GM23338 (cell line): Measurements from ENCODE around the gene SV2A. TPM values are rescaled to one million over a fixed set of nuclear protein-coding genes. Genes with fewer than 3 reads are reported as not detected.
A peak's percentile ranks its signal among the peaks of the same experiment; 100 is the strongest.

Experiments
- ATAC-seq: fragments of 200-7000 bp; cut with Tn5 transposase; 3 replicates; pipeline ENCODE4 v1.9.1; 2020
- DNase-seq: peaks from one replicate; pipeline ENCODE4 v3.0.0-alpha.2; 2015; ENCODE audit warnings: low spot score
- H2AFZ ChIP-seq: fragments of 200-600 bp; sonication (generic); 2 replicates; pipeline ENCODE4 v1.8.0; 2016; ENCODE audit warnings: antibody characterized with exemption, mild to moderate bottlenecking, moderate library complexity
- H3F3A ChIP-seq: fragments of 200-600 bp; sonication (generic); replicated peaks from 2 replicates; pipeline ENCODE4 v1.8.0; 2017; ENCODE audit warnings: antibody characterized with exemption, mixed run types, low read depth
- H3K27ac ChIP-seq: fragments of 200-600 bp; sonication (generic); 2 replicates; pipeline ENCODE4 v1.6.1; 2016; ENCODE audit warnings: low read depth
- H3K27me3 ChIP-seq: fragments of 200-600 bp; sonication (generic); 2 replicates; pipeline ENCODE4 v1.8.0; 2016; ENCODE audit warnings: mild to moderate bottlenecking, mixed run types, moderate library complexity; ENCODE audit not compliant: insufficient read depth
- H3K36me3 ChIP-seq: fragments of 200-600 bp; sonication (generic); 2 replicates; pipeline ENCODE4 v1.8.0; 2016; ENCODE audit warnings: mild to moderate bottlenecking; ENCODE audit not compliant: insufficient read depth
- H3K4me1 ChIP-seq: fragments of 200-600 bp; sonication (generic); 2 replicates; pipeline ENCODE4 v1.8.0; 2016; ENCODE audit warnings: mild to moderate bottlenecking, moderate library complexity; ENCODE audit not compliant: insufficient read depth
- H3K4me2 ChIP-seq: fragments of 200-600 bp; sonication (generic); 2 replicates; pipeline ENCODE4 v1.7.1; 2017; ENCODE audit warnings: mixed run types
- H3K4me3 ChIP-seq: fragments of 200-600 bp; sonication (generic); 2 replicates; pipeline ENCODE4 v1.6.1; 2016; ENCODE audit warnings: mixed run types
- H3K79me2 ChIP-seq: fragments of 200-600 bp; sonication (generic); replicated peaks from 2 replicates; pipeline ENCODE4 v1.8.0; 2017; ENCODE audit warnings: mild to moderate bottlenecking; ENCODE audit not compliant: insufficient read depth
- H3K9me2 ChIP-seq: fragments of 200-600 bp; sonication (generic); 2 replicates; pipeline ENCODE4 v1.8.0; 2017; ENCODE audit not compliant: insufficient read depth
- H4K20me1 ChIP-seq: fragments of 200-600 bp; sonication (generic); replicated peaks from 2 replicates; pipeline ENCODE4 v1.8.0; 2017; ENCODE audit warnings: mild to moderate bottlenecking; ENCODE audit not compliant: insufficient read depth
- H3K27ac Mint-ChIP-seq: 2 replicates; pipeline ENCODE4 v1.8.0; 2020; ENCODE audit warnings: inconsistent platforms, mild to moderate bottlenecking, moderate library complexity, mixed read lengths
- H3K27me3 Mint-ChIP-seq: 3 replicates; pipeline ENCODE4 v1.8.0; 2022; ENCODE audit warnings: low read depth, mild to moderate bottlenecking, moderate library complexity, mixed read lengths, inconsistent platforms; ENCODE audit not compliant: insufficient read depth, poor library complexity
- H3K36me3 Mint-ChIP-seq: 3 replicates; pipeline ENCODE4 v1.8.0; 2021; ENCODE audit warnings: low read depth, mild to moderate bottlenecking, inconsistent platforms, moderate library complexity, mixed read lengths
- H3K4me1 Mint-ChIP-seq: 3 replicates; pipeline ENCODE4 v1.8.0; 2020; ENCODE audit warnings: mild to moderate bottlenecking, inconsistent platforms, mixed read lengths
- H3K4me3 Mint-ChIP-seq: 3 replicates; pipeline ENCODE4 v1.8.0; 2021; ENCODE audit warnings: moderate library complexity, mild to moderate bottlenecking, inconsistent platforms, mixed read lengths
- H3K9me3 Mint-ChIP-seq: 3 replicates; pipeline ENCODE4 v1.8.0; 2020; ENCODE audit warnings: moderate library complexity, mild to moderate bottlenecking, inconsistent platforms, mixed read lengths
- CREB1 ChIP-seq: fragments of 250-450 bp; sonication (Bioruptor Pico); IDR thresholded peaks from 2 replicates; pipeline ENCODE4 v1.5.0; 2020; ENCODE audit warnings: low read depth, mild to moderate bottlenecking, moderate library complexity
- CTCF ChIP-seq, 2 experiments: fragments of 200-600 bp in 1 of 2; sonication (generic) in 1 of 2; conservative IDR thresholded peaks; 2 replicates each; pipeline versions ENCODE4 v1.5.1 to v1.6.1; 2016 to 2017; ENCODE audit warnings: antibody characterized with exemption in 2 of 2, low read depth in 2 of 2, mild to moderate bottlenecking in 2 of 2, moderate library complexity in 1 of 2
- ETS1 ChIP-seq: IDR thresholded peaks from 2 replicates; pipeline ENCODE4 v1.6.1; 2016; ENCODE audit warnings: antibody characterized with exemption
- EZH2 ChIP-seq: fragments of 200-600 bp; sonication (generic); IDR thresholded peaks from one replicate; pipeline ENCODE4 v1.8.0; 2017; ENCODE audit warnings: antibody characterized with exemption, mild to moderate bottlenecking, low read depth; ENCODE audit not compliant: unreplicated experiment
- EZH2phosphoT487 ChIP-seq: fragments of 200-600 bp; sonication (generic); IDR thresholded peaks from one replicate; pipeline ENCODE4 v1.8.1; 2018; ENCODE audit warnings: antibody characterized with exemption; ENCODE audit not compliant: unreplicated experiment
- JUNB ChIP-seq: IDR thresholded peaks from one replicate; pipeline ENCODE4 v1.6.1; 2016; ENCODE audit warnings: antibody characterized with exemption; ENCODE audit not compliant: unreplicated experiment
- NANOG ChIP-seq: IDR thresholded peaks from 2 replicates; pipeline ENCODE4 v1.6.1; 2016; ENCODE audit warnings: antibody characterized with exemption, borderline replicate concordance
- POLR2AphosphoS5 ChIP-seq: IDR thresholded peaks from 2 replicates; pipeline ENCODE4 v1.6.1; 2016; ENCODE audit warnings: antibody characterized with exemption, low read depth
- REST ChIP-seq: IDR thresholded peaks from one replicate; pipeline ENCODE4 v1.6.1; 2018; ENCODE audit warnings: antibody characterized with exemption; ENCODE audit not compliant: unreplicated experiment
- STAT1 ChIP-seq: IDR thresholded peaks from one replicate; pipeline ENCODE4 v1.6.1; 2016; ENCODE audit warnings: antibody characterized with exemption; ENCODE audit not compliant: unreplicated experiment
- ZNF331 ChIP-seq: fragments of 250-450 bp; sonication (Bioruptor Pico); IDR thresholded peaks from 2 replicates; pipeline ENCODE4 v1.5.0; 2020; ENCODE audit warnings: low read depth, mild to moderate bottlenecking, moderate library complexity
- ZNF462 ChIP-seq: fragments of 250-450 bp; sonication (Bioruptor Pico); IDR thresholded peaks from 2 replicates; pipeline ENCODE4 v1.5.0; 2020; ENCODE audit warnings: mild to moderate bottlenecking, moderate library complexity
- polyA plus RNA-seq: library from polyadenylated mRNA; unstranded; fragments of >200 nt; fragmentation: Nextera tagmentation; extraction: Ambion mirVana; gene quantifications from 2 replicates; pipeline ENCODE4 v1.2.1, GENCODE V29; 2016
- total RNA-seq: library from RNA; depleted of rRNA; stranded (reverse); fragments of >200 nt; shearing (Covaris generic); gene quantifications from 2 replicates; pipeline ENCODE4 v1.2.3, GENCODE V29; 2014

The SV2A gene
- total and polyA plus RNA-seq, 2 experiments from 2014 or later: 17.8 to 41.7 TPM

GRCh38 chr1:149927563-149928400, 10.1 kb upstream of the SV2A start, which contains the start of gene SF3B4:
Gene SF3B4, minus strand, starts transcription at chr1:149927803. Its CDS starts 44 bp downstream, at chr1:149927759.
- TF ChIP-seq ETS1 (peak; percentile 79; the same call in 1 of the 2 replicates), EZH2 (no peak), POLR2AphosphoS5 (peak; percentile 94), EZH2phosphoT487 (no peak), STAT1 (no peak), ZNF331 (CRISPR knock-in tag) (no peak), JUNB (no peak), NANOG (no peak), REST (no peak), ZNF462 (CRISPR knock-in tag) (no peak), CTCF (conservative IDR thresholded peaks at IDR 0.05; ENCODE audit: low read depth in 2 of 2) (no peak), CREB1 (CRISPR knock-in tag) (peak; percentile 84)
- Mint-ChIP-seq H3K27ac (peak within 1 kb of the TSS; percentile 95), H3K4me3 (peak within 1 kb of the TSS; percentile 98), H3K9me3 (no peaks in the 10 kb centered on the region), H3K36me3 (peaks cover 43% of the 10 kb centered on the region), H3K4me1 (peaks cover 16% of the 10 kb centered on the region), H3K27me3 (peaks cover 5% of the 10 kb centered on the region)
- peak within 1 kb of the TSS; percentile 100 for H3K27ac ChIP-seq
- no peaks in the 10 kb centered on the region for H3K9me2 ChIP-seq
- DNase-seq (peak; percentile 97), ATAC-seq (peak; percentile 97)
- H3K36me3 ChIP-seq: peaks cover 36% of the 10 kb centered on the region
- peak within 1 kb of the TSS; percentile 75 for H3K4me3 ChIP-seq
- H3K4me2 ChIP-seq: peak within 1 kb of the TSS; percentile 88
- H3K27me3 ChIP-seq: no peaks in the 10 kb centered on the region
- peaks cover 32% of the 10 kb centered on the region for H3K79me2 ChIP-seq
- peaks cover 12% of the 10 kb centered on the region for H3F3A ChIP-seq
- peaks cover 20% of the 10 kb centered on the region for H3K4me1 ChIP-seq
- H4K20me1 ChIP-seq: peaks cover 12% of the 10 kb centered on the region
- no peak within 1 kb of the TSS for H2AFZ ChIP-seq
